H1 (cell line): Measurements from ENCODE around the gene COASY. TPM values are rescaled to one million over a fixed set of nuclear protein-coding genes. Genes with fewer than 3 reads are reported as not detected.
A peak's percentile ranks its signal among the peaks of the same experiment; 100 is the strongest.

Source experiments
- CTCF ChIA-PET: fragments of 300-600 bp; sonication (Branson Sonifier 250); formaldehyde crosslinking; loops from one replicate; lab custom pipeline; 2021; ENCODE audit not compliant: partially characterized antibody; lab: Charles Lee
- POLR2A ChIA-PET: fragments of 300-600 bp; sonication (Branson Sonifier 250); formaldehyde crosslinking; loops from one replicate; lab custom pipeline; 2021; ENCODE audit warnings: inconsistent platforms; ENCODE audit not compliant: partially characterized antibody; lab: Charles Lee
- DNase-seq, 2 experiments: peaks; one replicate each; pipeline versions ENCODE4 v3.0.0 to v3.0.0-alpha.2; 2010 to 2022; ENCODE audit warnings: low spot score in 2 of 2, low read depth in 1 of 2, mixed read lengths in 1 of 2
- FAIRE-seq: peaks from 2 replicates; lab custom pipeline; 2011; peaks lifted over from hg19 to GRCh38; lab: Jason Lieb, UNC
- H2AFZ ChIP-seq: 2 replicates; pipeline ENCODE4 v1.8.1; 2012; ENCODE audit warnings: low read length, inconsistent platforms
- H2AK5ac ChIP-seq: 2 replicates; pipeline ENCODE4 v1.6.1; 2013; ENCODE audit warnings: low read depth, low read length
- H2BK120ac ChIP-seq: replicated peaks from 2 replicates; pipeline ENCODE3; 2013; ENCODE audit warnings: low read depth, low read length, inconsistent platforms
- H2BK12ac ChIP-seq: 2 replicates; pipeline ENCODE4 v1.6.1; 2013; ENCODE audit warnings: low read depth, low read length
- H2BK15ac ChIP-seq: 2 replicates; pipeline ENCODE4 v1.6.1; 2013; ENCODE audit warnings: low read length
- H2BK20ac ChIP-seq: 2 replicates; pipeline ENCODE4 v1.6.1; 2013; ENCODE audit warnings: low read length
- H2BK5ac ChIP-seq: 2 replicates; pipeline ENCODE4 v1.6.1; 2013; ENCODE audit warnings: low read depth, low read length
- H3K14ac ChIP-seq: 2 replicates; pipeline ENCODE4 v1.6.1; 2013; ENCODE audit warnings: inconsistent platforms; ENCODE audit not compliant: insufficient read length
- H3K18ac ChIP-seq: 2 replicates; pipeline ENCODE4 v1.6.1; 2013; ENCODE audit warnings: low read length; ENCODE audit errors: extremely low read depth
- H3K23ac ChIP-seq: 2 replicates; pipeline ENCODE4 v1.6.1; 2013; ENCODE audit warnings: inconsistent platforms; ENCODE audit not compliant: insufficient read length
- H3K23me2 ChIP-seq: 2 replicates; pipeline ENCODE4 v1.6.1; 2013; ENCODE audit warnings: low read depth, low read length
- H3K27ac ChIP-seq: 2 replicates; pipeline ENCODE4 v1.6.1; 2011; ENCODE audit warnings: low read depth, low read length, inconsistent platforms
- H3K27me3 ChIP-seq, 4 experiments: replicated peaks in 1 of 4; 1 replicate in 1 of 4; 2 replicates in 3 of 4; pipeline versions ENCODE4 v1.6.1 to v1.8.1; 2011 to 2013; ENCODE audit warnings: low read length in 3 of 4, mild to moderate bottlenecking in 3 of 4, inconsistent platforms in 2 of 4, mixed read lengths in 2 of 4, moderate library complexity in 1 of 4; ENCODE audit not compliant: control insufficient read depth in 3 of 4, insufficient read depth in 3 of 4; ENCODE audit errors: extremely low read depth in 1 of 4
- H3K36me3 ChIP-seq, 4 experiments: 2 replicates each; pipeline versions ENCODE4 v1.6.1 to v1.8.1; 2011 to 2013; ENCODE audit warnings: mild to moderate bottlenecking in 4 of 4, low read length in 3 of 4, moderate library complexity in 2 of 4, control low read depth in 1 of 4, inconsistent platforms in 1 of 4; ENCODE audit not compliant: insufficient read depth in 4 of 4, control insufficient read depth in 2 of 4
- H3K4ac ChIP-seq: replicated peaks from 2 replicates; pipeline ENCODE3; 2013; ENCODE audit warnings: low read length, low read depth, mixed read lengths, inconsistent platforms; ENCODE audit not compliant: insufficient read length
- H3K4me1 ChIP-seq, 4 experiments: replicated peaks in 1 of 4; 1 replicate in 1 of 4; 2 replicates in 3 of 4; pipeline versions ENCODE4 v1.6.1 to v1.8.1; 2011 to 2013; ENCODE audit warnings: low read length in 3 of 4, inconsistent platforms in 2 of 4, mixed read lengths in 1 of 4; ENCODE audit not compliant: insufficient read depth in 4 of 4, control insufficient read depth in 3 of 4
- H3K4me2 ChIP-seq, 2 experiments: 2 replicates each; pipeline versions ENCODE4 v1.6.1 to v1.8.1; 2011 to 2013; ENCODE audit warnings: low read depth in 2 of 2, low read length in 2 of 2, control low read depth in 1 of 2, inconsistent platforms in 1 of 2, mild to moderate bottlenecking in 1 of 2; ENCODE audit not compliant: insufficient read depth in 1 of 2
- H3K4me3 ChIP-seq, 4 experiments: fragments of 200-600, 300-600 bp in 1 of 4; sonication (generic), shearing (Covaris generic), sonication (Bioruptor Twin) in 1 of 4; 2 replicates each; pipeline versions ENCODE4 v1.5.1 to v1.8.1; 2011 to 2016; ENCODE audit warnings: low read length in 4 of 4, low read depth in 3 of 4, control low read depth in 2 of 4, inconsistent platforms in 2 of 4, mild to moderate bottlenecking in 2 of 4, mixed read lengths in 1 of 4, moderate library complexity in 1 of 4; ENCODE audit not compliant: insufficient read depth in 2 of 4; ENCODE audit errors: extremely low read depth in 1 of 4
- H3K56ac ChIP-seq: replicated peaks from 2 replicates; pipeline ENCODE3; 2013; ENCODE audit warnings: low read depth, mild to moderate bottlenecking, mixed read lengths, low read length, inconsistent platforms; ENCODE audit not compliant: insufficient read length
- H3K79me1 ChIP-seq: 2 replicates; pipeline ENCODE4 v1.6.1; 2013; ENCODE audit warnings: low read depth, low read length, control low read depth
- H3K79me2 ChIP-seq, 2 experiments: 2 replicates each; pipeline versions ENCODE4 v1.6.1 to v1.8.1; 2012 to 2013; ENCODE audit warnings: low read length in 2 of 2, mild to moderate bottlenecking in 2 of 2, inconsistent platforms in 1 of 2; ENCODE audit not compliant: insufficient read depth in 2 of 2, control insufficient read depth in 1 of 2
- H3K9ac ChIP-seq, 4 experiments: replicated peaks in 1 of 4; 1 replicate in 1 of 4; 2 replicates in 3 of 4; pipeline versions ENCODE4 v1.6.1 to v1.8.1; 2011 to 2013; ENCODE audit warnings: low read depth in 3 of 4, low read length in 3 of 4, control low read depth in 2 of 4, mild to moderate bottlenecking in 2 of 4, moderate library complexity in 2 of 4, inconsistent platforms in 1 of 4; ENCODE audit errors: extremely low read depth in 1 of 4
- H3K9me3 ChIP-seq, 2 experiments: 2 replicates each; pipeline versions ENCODE4 v1.6.1 to v1.8.1; 2012 to 2013; ENCODE audit warnings: mild to moderate bottlenecking in 2 of 2, moderate library complexity in 2 of 2, control low read depth in 1 of 2, inconsistent platforms in 1 of 2, low read depth in 1 of 2, low read length in 1 of 2, mixed read lengths in 1 of 2; ENCODE audit not compliant: insufficient read depth in 2 of 2
- H4K20me1 ChIP-seq, 2 experiments: replicated peaks in 1 of 2; 2 replicates each; pipeline versions ENCODE3 to v1.8.1; 2011 to 2013; ENCODE audit warnings: inconsistent platforms in 2 of 2, low read length in 2 of 2, mild to moderate bottlenecking in 1 of 2; ENCODE audit not compliant: insufficient read depth in 2 of 2, control insufficient read depth in 1 of 2
- H4K5ac ChIP-seq: 2 replicates; pipeline ENCODE4 v1.6.1; 2013; ENCODE audit warnings: low read length, low read depth, mixed read lengths, inconsistent platforms; ENCODE audit not compliant: insufficient read length
- H4K8ac ChIP-seq: 2 replicates; pipeline ENCODE4 v1.8.0; 2013; ENCODE audit warnings: mild to moderate bottlenecking, moderate library complexity, low read length, inconsistent platforms; ENCODE audit not compliant: insufficient read depth; ENCODE audit errors: extremely low read depth
- H4K91ac ChIP-seq: replicated peaks from 2 replicates; pipeline ENCODE3; 2013; ENCODE audit warnings: low read length, mixed read lengths, inconsistent platforms; ENCODE audit not compliant: insufficient read length
- ASH2L ChIP-seq: fragments of 200-600, 300-600 bp; sonication (generic); IDR thresholded peaks from one replicate; pipeline ENCODE4 v1.7.1; 2017; ENCODE audit warnings: low read length
- HDAC2 ChIP-seq, 2 experiments: fragments of 300-600 bp in 1 of 2; sonication (generic) in 1 of 2; IDR thresholded peaks; 2 replicates each; pipeline ENCODE4 v1.6.1; 2011 to 2012; ENCODE audit warnings: low read depth in 2 of 2, low read length in 2 of 2, mild to moderate bottlenecking in 2 of 2, moderate library complexity in 2 of 2, borderline replicate concordance in 1 of 2, inconsistent platforms in 1 of 2
- KDM4A ChIP-seq: IDR thresholded peaks from one replicate; pipeline ENCODE4 v1.7.1; 2012; ENCODE audit warnings: low read depth, mild to moderate bottlenecking, moderate library complexity, low read length, inconsistent platforms; ENCODE audit not compliant: severe bottlenecking
- SAP30 ChIP-seq: fragments of 300-600 bp; sonication (generic); IDR thresholded peaks from 2 replicates; pipeline ENCODE4 v1.7.1; 2012; ENCODE audit warnings: low read length, moderate library complexity, mild to moderate bottlenecking, inconsistent platforms; ENCODE audit not compliant: insufficient read depth, insufficient replicate concordance
- SIRT6 ChIP-seq: IDR thresholded peaks from one replicate; pipeline ENCODE4 v1.7.1; 2012; ENCODE audit warnings: low read length, inconsistent platforms
- TBP ChIP-seq: IDR thresholded peaks from 2 replicates; pipeline ENCODE4 v1.6.1; 2011; ENCODE audit warnings: low read depth, low read length, improper control_type of control experiment
- WGBS, 2 experiments: shearing (Covaris generic) in 1 of 2; methylation state at CpG; one replicate each; pipeline versions ENCODE4 v1.1.6 to v1.1.7; 2013 to 2015; ENCODE audit warnings: low lambda C conversion rate in 2 of 2, mixed read lengths in 2 of 2, inconsistent platforms in 1 of 2, low coverage in 1 of 2, missing lambda C conversion rate in 1 of 2; ENCODE audit not compliant: insufficient replicate concordance in 2 of 2, insufficient coverage in 1 of 2, insufficient read length in 1 of 2; ENCODE audit errors: extremely low coverage in 1 of 2, missing lambda C conversion rate in 1 of 2; 5-methylcytosine and 5-hydroxymethylcytosine counted together
- polyA plus RNA-seq, 7 experiments: library from polyadenylated mRNA; depleted of rRNA in 3 of 7; stranded (reverse) in 5 of 7; unstranded in 2 of 7; fragments of >200 nt in 5 of 7; fragments of 200-250 nt in 2 of 7; gene quantifications; 1 replicate in 5 of 7; 2 replicates in 1 of 7; 4 replicates in 1 of 7; pipeline versions ENCODE4 v1.2.1 to v1.2.3, GENCODE V29; 2011 to 2013; ENCODE audit warnings: missing spikeins in 2 of 7, mixed read lengths in 2 of 7
- total RNA-seq: library from RNA; stranded (reverse); fragmentation: NEBNext Ultra II Directional; extraction: Animal tissue kit (Norgen Biotek cat#: 25700); gene quantifications from 2 replicates; pipeline ENCODE4 v1.2.1, GENCODE V29; 2021
- TF ChIP-seq, protein P1 (sequence below), 3 experiments: IDR thresholded peaks; 1 replicate in 2 of 3; 2 replicates in 1 of 3; pipeline versions ENCODE4 v1.5.1 to v1.6.1; 2011; ENCODE audit warnings: low read length in 3 of 3, mild to moderate bottlenecking in 3 of 3, inconsistent platforms in 2 of 3, low read depth in 1 of 3, moderate library complexity in 1 of 3; ENCODE audit not compliant: insufficient read depth in 1 of 3; ENCODE audit errors: control extremely low read depth in 1 of 3

COASY gene
- total and polyA plus RNA-seq, 2 of the 8 experiments (the other 6 are each of a cell fraction or from before 2014, with no cell fraction given): 64.5 to 100 TPM

DNA sequence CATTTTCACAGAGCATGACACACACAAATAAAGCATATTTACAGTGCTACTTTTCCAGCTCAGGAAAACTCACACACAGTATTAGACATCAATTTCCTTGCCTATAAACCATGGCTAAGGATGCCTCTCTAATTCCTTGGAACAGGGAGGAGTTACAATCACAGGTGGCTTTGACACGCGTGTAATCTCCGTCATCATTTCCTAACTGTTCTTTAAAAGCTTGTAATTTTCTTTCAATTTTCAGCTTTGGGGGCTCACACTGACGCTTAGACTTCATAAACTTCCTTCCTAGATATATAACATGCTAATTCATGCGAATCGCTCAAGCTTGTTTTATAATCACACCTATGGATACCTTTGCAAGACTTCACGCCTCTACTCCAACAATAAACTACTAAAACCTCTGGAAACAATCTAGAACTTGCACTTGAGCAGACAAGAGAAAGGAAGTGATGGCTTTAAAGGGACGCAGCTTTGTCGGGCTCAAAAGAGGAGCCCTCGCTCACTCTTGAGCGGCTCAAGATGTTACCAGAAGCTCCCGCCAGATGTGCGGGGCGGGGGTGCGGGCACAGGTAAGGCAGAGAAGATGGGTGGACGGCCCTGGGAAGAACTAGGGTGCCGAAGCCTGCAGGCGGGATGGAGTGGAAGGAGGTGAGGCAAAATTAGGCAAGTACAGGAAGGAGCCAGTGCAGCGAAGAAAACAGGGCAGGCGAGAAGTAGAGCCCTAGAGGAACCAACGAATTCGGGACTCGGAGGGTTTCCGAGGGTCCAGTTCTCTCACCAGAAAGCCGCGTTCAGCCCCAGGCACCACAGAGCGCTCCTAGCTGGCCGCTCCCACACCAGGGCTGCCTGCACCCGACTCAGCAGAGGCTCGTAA is 46.6 kb downstream of the COASY start:
- peak overlapping the region; percentile 26; the same call in 1 of the 2 replicates for H2AFZ ChIP-seq
- H3K9me3 ChIP-seq: no peaks in the 10 kb centered on the region
- DNase-seq (no peak), FAIRE-seq (no peak)
- H3K79me2 ChIP-seq: peaks cover 8 to 49% of the 10 kb centered on the region in 2 experiments
- peak overlapping the region; percentile 90; the same call in 1 of the 2 replicates for H4K8ac ChIP-seq
- peak overlapping the region; percentile 73 to 98 (median 86) for H3K4me3 ChIP-seq
- no peak overlapping the region for H4K91ac ChIP-seq
- no peak overlapping the region for H3K14ac ChIP-seq
- peak overlapping the region; percentile 46; the same call in 1 of the 2 replicates for H3K27ac ChIP-seq
- H4K20me1 ChIP-seq: peaks cover 0 to 3% of the 10 kb centered on the region in 2 experiments
- no peak overlapping the region for H3K4ac ChIP-seq
- H3K56ac ChIP-seq: peak overlapping the region; percentile 62
- peak overlapping the region; percentile 93 for H3K18ac ChIP-seq
- H2BK5ac ChIP-seq: peak overlapping the region; percentile 4
- WGBS, 2 experiments: 5% methylated on average over 30 of the region's 30 CpGs; no CpG with 5 or more reads in 1 of the 2 experiments
- H3K79me1 ChIP-seq: peaks cover 9% of the 10 kb centered on the region
- H2BK20ac ChIP-seq: no peak overlapping the region
- no peaks in the 10 kb centered on the region for H3K27me3 ChIP-seq
- peak overlapping the region; percentile 54 to 76 (median 70) for H3K9ac ChIP-seq
- H2BK120ac ChIP-seq: no peak overlapping the region
- H3K23ac ChIP-seq: no peak overlapping the region
- no peak overlapping the region for H2BK15ac ChIP-seq
- H3K23me2 ChIP-seq: peaks cover 3% of the 10 kb centered on the region
- peaks cover 0 to 4% (median 2%) of the 10 kb centered on the region in 4 experiments; a peak in 6 of 7 replicates for H3K4me1 ChIP-seq
- H2AK5ac ChIP-seq: no peak overlapping the region
- CTCF ChIA-PET: interaction anchor here (0.7 to 3.1 kb wide), 15 partner anchors 9 to 72 kb away, joined by 3 to 11 read pairs (median 6); partner anchors contain the start of gene PSMC3IP
- POLR2A ChIA-PET: interaction anchor here (0.7 to 3.6 kb wide), 16 partner anchors 8 to 152 kb away, joined by 3 to 12 read pairs (median 4); partner anchors contain the start of genes MLX, PLEKHH3 and PSMC3IP
- H2BK12ac ChIP-seq: no peak overlapping the region
- H3K4me2 ChIP-seq: peak overlapping the region; percentile 73 to 94
- H3K36me3 ChIP-seq: peaks cover 15 to 22% (median 19%) of the 10 kb centered on the region in 4 experiments; a peak in 7 of 8 replicates
- peak overlapping the region; percentile 59 for H4K5ac ChIP-seq
- TF ChIP-seq KDM4A: peak; percentile 70
- TF ChIP-seq SIRT6: no peak
- TF ChIP-seq, protein P1, sequence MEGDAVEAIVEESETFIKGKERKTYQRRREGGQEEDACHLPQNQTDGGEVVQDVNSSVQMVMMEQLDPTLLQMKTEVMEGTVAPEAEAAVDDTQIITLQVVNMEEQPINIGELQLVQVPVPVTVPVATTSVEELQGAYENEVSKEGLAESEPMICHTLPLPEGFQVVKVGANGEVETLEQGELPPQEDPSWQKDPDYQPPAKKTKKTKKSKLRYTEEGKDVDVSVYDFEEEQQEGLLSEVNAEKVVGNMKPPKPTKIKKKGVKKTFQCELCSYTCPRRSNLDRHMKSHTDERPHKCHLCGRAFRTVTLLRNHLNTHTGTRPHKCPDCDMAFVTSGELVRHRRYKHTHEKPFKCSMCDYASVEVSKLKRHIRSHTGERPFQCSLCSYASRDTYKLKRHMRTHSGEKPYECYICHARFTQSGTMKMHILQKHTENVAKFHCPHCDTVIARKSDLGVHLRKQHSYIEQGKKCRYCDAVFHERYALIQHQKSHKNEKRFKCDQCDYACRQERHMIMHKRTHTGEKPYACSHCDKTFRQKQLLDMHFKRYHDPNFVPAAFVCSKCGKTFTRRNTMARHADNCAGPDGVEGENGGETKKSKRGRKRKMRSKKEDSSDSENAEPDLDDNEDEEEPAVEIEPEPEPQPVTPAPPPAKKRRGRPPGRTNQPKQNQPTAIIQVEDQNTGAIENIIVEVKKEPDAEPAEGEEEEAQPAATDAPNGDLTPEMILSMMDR (IDR thresholded peaks at IDR 0.05; ENCODE audit: control extremely low read depth in 1 of 3, insufficient read depth in 1 of 3, low read depth in 1 of 3, low read length in 3 of 3): peak in 1 of 3 experiments; percentile 31; a peak in 1 of 4 replicates
- TF ChIP-seq SAP30: peak; percentile 64
- TF ChIP-seq ASH2L: peak; percentile 26
- no peak for TF ChIP-seq TBP
- no peak for TF ChIP-seq HDAC2 (IDR thresholded peaks at IDR 0.05; ENCODE audit: borderline replicate concordance in 1 of 2, low read depth in 2 of 2, low read length in 2 of 2)
